Lung (tissue), 12 donors: ENCODE measurements around the gene GPR146. TPM values are rescaled to one million over a fixed set of nuclear protein-coding genes. Genes with fewer than 3 reads are reported as not detected.

ENCODE experiments used
- ATAC-seq: fragments of 200-7000 bp; cut with Tn5 transposase; one replicate; pipeline ENCODE4 v1.9.1; 2020; ENCODE audit warnings: moderate number of reproducible peaks; ENCODE audit not compliant: insufficient read depth, low FRiP score
- DNase-seq, 3 donors: peaks; one replicate each; pipeline ENCODE4 v3.0.0-alpha.2; 2013 to 2017
- H3K27ac ChIP-seq, 2 donors: one replicate each; pipeline ENCODE4 v1.5.1; 2013; ENCODE audit warnings: mild to moderate bottlenecking in 2 of 2, moderate library complexity in 2 of 2, control low read depth in 1 of 2, inconsistent platforms in 1 of 2, low read depth in 1 of 2, low read length in 1 of 2
- H3K27me3 ChIP-seq, 3 donors: one replicate each; pipeline ENCODE4 v1.5.1; 2013; ENCODE audit warnings: low read length in 2 of 3; ENCODE audit not compliant: control insufficient read depth in 3 of 3, insufficient read depth in 3 of 3
- H3K36me3 ChIP-seq, 4 donors: one replicate each; pipeline ENCODE4 v1.5.1; 2013; ENCODE audit warnings: low read length in 4 of 4, mild to moderate bottlenecking in 1 of 4, moderate library complexity in 1 of 4; ENCODE audit not compliant: control insufficient read depth in 4 of 4, insufficient read depth in 4 of 4
- H3K4me1 ChIP-seq, 5 donors: one replicate each; pipeline ENCODE4 v1.5.1; 2013; ENCODE audit warnings: low read length in 5 of 5, mild to moderate bottlenecking in 2 of 5, moderate library complexity in 1 of 5; ENCODE audit not compliant: control insufficient read depth in 5 of 5, insufficient read depth in 5 of 5
- H3K4me3 ChIP-seq: one replicate; pipeline ENCODE4 v1.5.1; 2013; ENCODE audit warnings: mild to moderate bottlenecking, control low read depth, moderate library complexity
- H3K9ac ChIP-seq, 2 donors: one replicate each; pipeline ENCODE4 v1.5.1; 2013; ENCODE audit warnings: low read length in 2 of 2, control low read depth in 1 of 2; ENCODE audit not compliant: insufficient read depth in 1 of 2
- H3K9me3 ChIP-seq, 4 donors: one replicate each; pipeline ENCODE4 v1.5.1; 2013; ENCODE audit warnings: low read length in 3 of 4, mild to moderate bottlenecking in 1 of 4, moderate library complexity in 1 of 4; ENCODE audit not compliant: control insufficient read depth in 4 of 4, insufficient read depth in 3 of 4
- WGBS, 2 donors: extraction: QIAGEN DNeasy Blood & Tissue Kit; methylation state at CpG; one replicate each; pipeline ENCODE4 v1.1.7; 2013; 5-methylcytosine and 5-hydroxymethylcytosine counted together
- polyA plus RNA-seq, 2 donors: library from polyadenylated mRNA; stranded (reverse); fragments of 200-250 nt; gene quantifications; one replicate each; pipeline ENCODE4 v1.2.1, GENCODE V29; 2013
- total RNA-seq, 2 donors: library from RNA; depleted of rRNA in 1 of 2; stranded (reverse); fragments of >200 nt in 1 of 2; gene quantifications; one replicate each; pipeline ENCODE4 v1.2.1, GENCODE V29; 2014 to 2021
- TF ChIP-seq, protein P1 (sequence below): IDR thresholded peaks from 2 replicates; pipeline ENCODE4 v1.5.1; 2012; ENCODE audit warnings: mild to moderate bottlenecking; ENCODE audit errors: control extremely low read depth, extremely low read depth
- donor health status: control.
- donor health status: control.
- donor health status: Bipolar disorder and iron deficiency.
- donor health status: healthy.
- donor health status: DM: yes; HTN: yes; CAD: no.

The GPR146 gene
- total and polyA plus RNA-seq, 4 donors, result 13.7 to 27.1 (median 14.0) TPM

DNA sequence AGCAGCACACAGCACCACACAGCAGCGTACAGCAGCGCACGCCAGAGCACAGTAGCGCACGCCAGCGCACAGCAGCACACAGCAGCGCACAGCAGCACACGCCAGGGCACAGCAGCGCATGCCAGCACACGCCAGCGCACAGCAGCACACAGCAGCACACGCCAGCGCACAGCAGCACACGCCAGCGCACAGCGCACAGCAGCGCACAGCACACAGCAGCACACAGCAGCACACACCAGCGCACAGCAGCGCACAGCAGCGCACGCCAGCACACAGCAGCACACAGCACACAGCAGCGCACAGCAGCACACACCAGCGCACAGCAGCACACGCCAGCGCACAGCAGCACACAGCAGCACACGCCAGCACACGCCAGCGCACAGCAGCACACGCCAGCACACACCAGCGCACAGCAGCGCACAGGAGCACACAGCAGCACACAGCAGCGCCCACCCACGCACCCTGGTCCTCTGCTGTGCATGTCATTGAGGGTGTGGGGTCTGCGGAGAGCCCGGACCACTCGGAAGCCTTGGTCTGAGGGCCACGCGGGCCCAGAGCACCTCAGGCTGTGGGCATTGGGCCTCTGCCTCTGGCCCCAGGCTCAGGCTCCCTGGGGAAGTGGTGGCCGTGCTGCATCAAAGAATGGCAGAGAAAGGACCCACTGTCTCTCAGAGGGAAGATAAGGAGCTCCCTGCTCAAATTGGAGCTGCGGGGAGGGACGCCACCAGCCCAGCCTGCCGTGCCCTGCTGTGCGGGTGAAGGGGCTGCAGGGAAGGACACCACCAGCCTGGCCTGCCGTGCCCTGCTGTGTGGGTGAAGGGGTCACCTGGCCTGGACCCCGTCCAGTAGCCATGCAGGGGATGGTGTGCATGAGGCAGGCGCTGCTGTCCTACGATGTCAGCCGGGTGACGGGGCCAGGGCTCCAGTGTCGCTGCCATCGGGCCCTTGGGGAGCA, 27.5 kb upstream of the GPR146 start:
- Histone ChIP-seq H3K4me1 (peaks cover 0 to 3% (median 0%) of the 10 kb centered on the region in 5 donors), H3K9me3 (no peaks in the 10 kb centered on the region), H3K9ac (no peak overlapping the region), H3K4me3 (no peak overlapping the region), H3K36me3 (peaks cover 0 to 11% (median 4%) of the 10 kb centered on the region in 4 donors), H3K27me3 (no peaks in the 10 kb centered on the region), H3K27ac (no peak overlapping the region)
- DNase-seq, result no peak
- TF ChIP-seq, protein P1, sequence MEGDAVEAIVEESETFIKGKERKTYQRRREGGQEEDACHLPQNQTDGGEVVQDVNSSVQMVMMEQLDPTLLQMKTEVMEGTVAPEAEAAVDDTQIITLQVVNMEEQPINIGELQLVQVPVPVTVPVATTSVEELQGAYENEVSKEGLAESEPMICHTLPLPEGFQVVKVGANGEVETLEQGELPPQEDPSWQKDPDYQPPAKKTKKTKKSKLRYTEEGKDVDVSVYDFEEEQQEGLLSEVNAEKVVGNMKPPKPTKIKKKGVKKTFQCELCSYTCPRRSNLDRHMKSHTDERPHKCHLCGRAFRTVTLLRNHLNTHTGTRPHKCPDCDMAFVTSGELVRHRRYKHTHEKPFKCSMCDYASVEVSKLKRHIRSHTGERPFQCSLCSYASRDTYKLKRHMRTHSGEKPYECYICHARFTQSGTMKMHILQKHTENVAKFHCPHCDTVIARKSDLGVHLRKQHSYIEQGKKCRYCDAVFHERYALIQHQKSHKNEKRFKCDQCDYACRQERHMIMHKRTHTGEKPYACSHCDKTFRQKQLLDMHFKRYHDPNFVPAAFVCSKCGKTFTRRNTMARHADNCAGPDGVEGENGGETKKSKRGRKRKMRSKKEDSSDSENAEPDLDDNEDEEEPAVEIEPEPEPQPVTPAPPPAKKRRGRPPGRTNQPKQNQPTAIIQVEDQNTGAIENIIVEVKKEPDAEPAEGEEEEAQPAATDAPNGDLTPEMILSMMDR, result no peak
- no peak for ATAC-seq
- 91 to 97% methylated on average over 40 to 51 of the region's 51 CpGs for WGBS, 2 donors

DNA sequence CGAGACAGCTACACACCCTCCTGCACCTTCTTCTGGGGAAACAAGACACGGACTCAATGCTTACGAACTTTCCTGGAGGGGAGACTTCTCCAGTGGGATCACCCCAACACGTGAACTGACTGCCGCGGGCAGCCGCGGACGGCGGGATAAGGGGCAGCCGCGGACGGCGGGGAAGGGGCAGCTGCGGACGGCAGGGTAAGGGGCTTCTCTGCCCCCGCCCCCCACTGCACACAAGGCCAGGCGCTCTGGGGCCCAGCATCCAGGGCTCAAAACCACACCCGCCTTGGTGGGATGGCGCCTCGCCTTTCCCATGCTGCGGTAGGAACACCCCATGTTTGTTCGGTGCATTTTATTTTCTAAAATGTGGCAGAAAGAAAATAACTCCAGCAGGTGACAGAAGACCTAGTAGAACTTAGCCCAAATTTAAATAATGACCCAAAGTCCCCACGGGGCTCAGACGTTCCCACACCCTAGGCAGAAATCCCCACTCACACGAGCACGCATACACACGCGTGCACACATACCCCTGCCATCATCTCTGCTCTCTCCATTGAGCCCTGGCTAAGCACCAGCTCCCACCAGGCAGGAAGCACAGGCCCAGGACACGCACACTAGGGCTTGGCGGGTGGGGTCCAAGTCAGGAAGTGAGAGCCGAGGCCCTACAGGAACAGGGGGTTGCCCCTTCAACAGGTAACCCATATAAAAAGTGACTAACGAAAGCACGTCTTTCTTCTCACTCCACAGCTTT, 26.6 kb upstream of the GPR146 start:
- DNase-seq (no peak), ATAC-seq (no peak)
- Histone ChIP-seq H3K9me3 (no peaks in the 10 kb centered on the region), H3K36me3 (peaks cover 0 to 15% (median 4%) of the 10 kb centered on the region in 4 donors), H3K27me3 (no peaks in the 10 kb centered on the region), H3K27ac (no peak overlapping the region), H3K4me1 (peaks cover 0 to 3% (median 0%) of the 10 kb centered on the region in 5 donors), H3K4me3 (no peak overlapping the region), H3K9ac (no peak overlapping the region)
- WGBS, 2 donors, result 95% methylated on average over 34 of the region's 34 CpGs
- TF ChIP-seq, protein P1, result no peak

DNA sequence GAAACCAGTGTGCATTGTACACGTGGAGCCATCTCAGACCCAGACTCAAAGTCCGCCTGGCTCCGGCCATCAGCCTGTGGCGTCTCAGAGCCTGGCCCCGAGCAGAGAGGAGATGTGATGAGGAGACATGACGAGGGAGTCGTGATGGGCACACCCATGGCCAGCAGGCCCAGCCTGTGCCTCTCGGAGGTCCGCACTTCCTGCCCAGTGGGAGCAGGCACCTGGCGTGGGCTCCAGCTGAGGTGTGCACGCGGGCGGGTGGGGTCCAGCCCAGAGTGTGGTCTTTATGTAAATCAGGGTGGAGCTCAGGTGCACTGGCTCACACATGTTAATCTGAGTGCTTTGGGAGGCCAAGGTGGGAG, 26.0 kb upstream of the GPR146 start:
- 93 to 95% methylated on average over 13 of the region's 13 CpGs for WGBS, 2 donors
- H3K9ac ChIP-seq, result no peak overlapping the region
- no peaks in the 10 kb centered on the region for H3K9me3 ChIP-seq
- H3K27me3 ChIP-seq, result no peaks in the 10 kb centered on the region
- DNase-seq (no peak), ATAC-seq (no peak)
- no peak overlapping the region for H3K27ac ChIP-seq
- TF ChIP-seq, protein P1, result no peak
- H3K4me1 ChIP-seq, result peaks cover 0 to 3% (median 0%) of the 10 kb centered on the region in 5 donors
- H3K36me3 ChIP-seq, result peaks cover 0 to 16% (median 4%) of the 10 kb centered on the region in 4 donors
- no peak overlapping the region for H3K4me3 ChIP-seq
